Lower leg skin (tissue), 4 donors: Measurements from ENCODE around the gene UQCRQ. TPM values are rescaled to one million over a fixed set of nuclear protein-coding genes. Genes with fewer than 3 reads are reported as not detected.
A peak's percentile ranks its signal among the peaks of the same experiment; 100 is the strongest.

ENCODE experiments used
- DNase-seq, 2 donors: peaks; one replicate each; pipeline ENCODE4 v3.0.0-alpha.2; 2019; ENCODE audit warnings: low spot score in 2 of 2
- H3K4me3 ChIP-seq: fragments of 200-600 bp; sonication (generic); 2 replicates; pipeline ENCODE4 v1.5.1; 2017; ENCODE audit warnings: mild to moderate bottlenecking, low read depth; ENCODE audit not compliant: poor library complexity, severe bottlenecking
- POLR2A ChIP-seq, 2 donors: fragments of 450-650 bp; IDR thresholded peaks; one replicate each; pipeline ENCODE4 v1.6.1; 2016 to 2017; ENCODE audit warnings: antibody characterized with exemption in 2 of 2, mild to moderate bottlenecking in 1 of 2, moderate library complexity in 1 of 2
- WGBS, 2 donors: methylation state at CpG; one replicate each; pipeline ENCODE4 v1.1.5; 2018; 5-methylcytosine and 5-hydroxymethylcytosine counted together
- intact Hi-C: fragments of 100-400 bp; cut with DNase I; formaldehyde crosslinking; loops from one replicate; pipeline ENCODE4 v1.15.0; 2023; ENCODE audit warnings: low total_unique reads
- total RNA-seq, 4 donors: library from RNA; depleted of rRNA; stranded (reverse); fragments of >200 nt; gene quantifications; one replicate each; pipeline ENCODE4 v1.1.0, GENCODE V29; 2016
- TF ChIP-seq, protein P1 (sequence below), 3 donors: fragments of 450-650 bp; IDR thresholded peaks; one replicate each; pipeline ENCODE4 v1.5.1; 2016; ENCODE audit warnings: antibody characterized with exemption in 3 of 3, mild to moderate bottlenecking in 3 of 3, moderate library complexity in 2 of 3

The UQCRQ gene
- total RNA-seq, 4 donors from 2014 or later, result 56.0 to 122 (median 88.0) TPM

DNA sequence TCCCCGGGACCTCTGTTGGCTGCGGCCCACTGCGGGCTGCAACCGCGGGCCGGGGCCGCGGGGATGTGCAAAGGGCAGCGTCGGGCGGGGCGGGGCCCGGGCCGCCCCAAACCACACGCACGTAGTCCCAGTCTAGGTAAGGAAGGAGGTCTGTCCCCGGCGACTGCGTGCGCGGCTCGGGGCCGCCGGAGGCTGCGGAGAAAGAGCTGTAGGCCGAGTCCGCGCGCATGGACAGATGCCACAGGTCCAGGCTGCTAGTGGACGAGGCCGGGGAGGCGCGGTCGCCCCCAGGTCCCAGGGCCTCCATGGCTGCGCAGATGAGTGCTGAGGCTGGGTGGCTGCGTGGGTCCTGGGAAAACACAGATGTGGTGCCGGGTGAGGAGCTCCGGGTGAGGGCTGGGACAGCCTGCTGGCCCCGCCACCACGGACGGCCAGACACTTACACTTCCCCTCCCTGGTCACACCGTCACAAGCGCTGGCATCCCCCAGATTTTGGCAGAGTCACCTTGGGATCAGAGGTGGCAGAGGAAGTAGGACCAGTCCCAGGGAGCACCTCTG is 40.5 kb upstream of the UQCRQ start:
- H3K4me3 ChIP-seq, result no peak overlapping the region
- no peak for TF ChIP-seq POLR2A (IDR thresholded peaks at IDR 0.05)
- TF ChIP-seq, protein P1, sequence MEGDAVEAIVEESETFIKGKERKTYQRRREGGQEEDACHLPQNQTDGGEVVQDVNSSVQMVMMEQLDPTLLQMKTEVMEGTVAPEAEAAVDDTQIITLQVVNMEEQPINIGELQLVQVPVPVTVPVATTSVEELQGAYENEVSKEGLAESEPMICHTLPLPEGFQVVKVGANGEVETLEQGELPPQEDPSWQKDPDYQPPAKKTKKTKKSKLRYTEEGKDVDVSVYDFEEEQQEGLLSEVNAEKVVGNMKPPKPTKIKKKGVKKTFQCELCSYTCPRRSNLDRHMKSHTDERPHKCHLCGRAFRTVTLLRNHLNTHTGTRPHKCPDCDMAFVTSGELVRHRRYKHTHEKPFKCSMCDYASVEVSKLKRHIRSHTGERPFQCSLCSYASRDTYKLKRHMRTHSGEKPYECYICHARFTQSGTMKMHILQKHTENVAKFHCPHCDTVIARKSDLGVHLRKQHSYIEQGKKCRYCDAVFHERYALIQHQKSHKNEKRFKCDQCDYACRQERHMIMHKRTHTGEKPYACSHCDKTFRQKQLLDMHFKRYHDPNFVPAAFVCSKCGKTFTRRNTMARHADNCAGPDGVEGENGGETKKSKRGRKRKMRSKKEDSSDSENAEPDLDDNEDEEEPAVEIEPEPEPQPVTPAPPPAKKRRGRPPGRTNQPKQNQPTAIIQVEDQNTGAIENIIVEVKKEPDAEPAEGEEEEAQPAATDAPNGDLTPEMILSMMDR (IDR thresholded peaks at IDR 0.05), result no peak
- DNase-seq, result no peak
- intact Hi-C loops, result no loop called here
- WGBS, 2 donors, result 71 to 74% methylated on average over 24 to 32 of the region's 43 CpGs

DNA sequence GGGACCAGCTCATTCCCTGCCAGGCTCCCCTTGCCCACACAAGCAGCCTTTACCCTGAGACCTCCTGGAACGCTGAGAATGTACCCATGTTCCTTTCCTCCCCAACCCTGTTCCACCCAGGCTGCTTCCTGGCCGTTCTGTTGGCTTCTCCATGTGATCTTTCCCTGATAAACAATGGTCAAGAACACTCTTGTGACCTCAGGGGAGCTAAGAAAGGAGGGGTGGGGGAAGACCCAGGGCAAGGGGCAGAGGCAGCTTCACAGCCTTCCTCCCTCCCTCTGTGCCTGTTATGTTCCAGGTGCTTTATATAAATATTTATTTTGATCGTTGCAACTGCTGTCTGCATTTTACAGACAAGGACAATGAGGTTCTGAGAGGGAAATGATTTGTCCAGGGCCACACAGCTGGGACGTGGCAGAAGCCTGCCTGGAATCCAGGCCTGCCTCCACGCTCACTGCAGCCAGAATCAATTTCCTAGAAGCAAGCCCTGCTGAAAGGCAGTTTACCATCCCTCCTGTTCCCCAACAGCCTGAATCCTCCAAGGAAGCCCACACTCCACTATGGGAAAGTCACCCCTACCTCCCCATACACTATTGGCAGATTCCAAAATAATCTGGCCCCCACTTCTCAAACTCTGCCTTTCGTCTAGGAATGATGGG is 39.9 kb upstream of the UQCRQ start:
- H3K4me3 ChIP-seq, result no peak overlapping the region
- intact Hi-C loops, result no loop called here
- no peak for TF ChIP-seq POLR2A (IDR thresholded peaks at IDR 0.05)
- TF ChIP-seq, protein P1 (IDR thresholded peaks at IDR 0.05), result no peak
- 87 to 89% methylated on average over 6 of the region's 6 CpGs for WGBS, 2 donors
- no peak for DNase-seq

DNA sequence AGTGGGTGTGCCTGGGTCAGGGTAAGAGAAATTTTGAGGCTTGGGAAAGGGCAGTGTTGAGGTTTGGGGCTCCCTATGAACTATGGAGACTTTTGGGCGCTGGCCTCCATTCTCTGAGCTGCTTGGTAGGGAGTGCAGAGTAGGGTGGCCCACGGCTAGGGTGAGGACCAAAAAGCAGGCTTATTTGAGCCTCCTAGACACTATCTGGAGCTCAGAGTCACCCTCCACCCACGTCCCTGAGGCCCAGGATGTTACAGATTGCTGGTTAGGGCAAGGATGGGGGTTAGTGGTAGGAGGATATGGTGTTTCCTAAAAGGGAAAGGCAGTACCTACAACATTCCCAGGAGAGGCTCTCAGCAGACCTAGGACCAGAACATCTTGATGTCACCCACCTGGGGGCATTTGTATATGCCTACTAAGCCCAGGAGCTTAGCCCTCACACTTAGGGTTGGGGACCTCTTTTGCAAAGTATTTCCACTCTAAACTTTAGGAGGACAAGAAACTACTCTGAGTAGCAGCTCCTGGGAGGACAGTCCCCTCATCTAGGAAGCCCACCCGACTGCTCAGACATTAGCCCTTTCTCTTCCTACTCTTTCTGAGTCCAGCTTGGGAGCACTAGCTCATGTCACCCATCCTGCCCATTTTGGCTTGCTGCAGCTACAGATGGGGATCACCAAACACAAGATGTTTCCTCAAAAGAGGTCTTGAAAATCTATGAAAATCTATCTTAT is 38.3 kb upstream of the UQCRQ start:
- 92 to 94% methylated on average over 4 of the region's 4 CpGs for WGBS, 2 donors
- no peak for DNase-seq
- no peak overlapping the region for H3K4me3 ChIP-seq
- no peak for TF ChIP-seq POLR2A (IDR thresholded peaks at IDR 0.05)
- intact Hi-C loops, result no loop called here

DNA sequence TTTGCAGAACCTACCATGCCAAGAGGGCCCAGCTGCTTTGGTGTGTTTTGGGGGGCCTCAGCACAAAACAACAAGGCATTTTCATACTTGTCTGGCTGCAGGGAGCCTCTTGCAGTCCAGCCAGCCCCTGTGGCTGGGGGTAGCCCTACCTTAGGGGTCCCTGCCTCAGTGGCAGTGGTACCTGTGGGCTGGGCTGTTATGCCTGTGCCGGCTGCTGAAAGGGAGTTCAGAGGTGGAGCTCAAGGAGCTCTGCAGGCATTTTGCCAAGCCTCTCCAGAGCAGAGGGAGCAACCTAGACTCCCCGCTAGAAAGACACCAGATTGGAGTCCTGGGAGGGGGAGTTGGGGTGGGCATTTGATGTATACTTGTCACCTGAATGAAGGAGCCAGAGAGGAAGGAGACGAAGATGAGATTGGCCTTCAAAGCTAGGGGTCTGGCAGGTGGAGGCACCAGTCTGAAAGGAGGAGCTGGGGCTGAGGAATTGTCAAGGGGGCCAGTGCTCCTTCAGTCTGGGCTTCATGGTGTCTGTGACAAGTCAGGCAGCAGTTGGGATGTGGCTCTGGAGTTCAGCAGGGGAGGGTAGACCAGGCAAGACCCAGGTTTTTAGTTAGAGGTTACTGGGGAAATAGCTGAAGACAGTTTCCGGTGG is 37.5 kb upstream of the UQCRQ start:
- no peak for DNase-seq
- TF ChIP-seq, protein P1 (IDR thresholded peaks at IDR 0.05), result no peak
- TF ChIP-seq POLR2A (IDR thresholded peaks at IDR 0.05), result no peak
- intact Hi-C loops, result no loop called here
- WGBS, 2 donors, result 77 to 81% methylated on average over 4 of the region's 4 CpGs
- no peak overlapping the region for H3K4me3 ChIP-seq

DNA sequence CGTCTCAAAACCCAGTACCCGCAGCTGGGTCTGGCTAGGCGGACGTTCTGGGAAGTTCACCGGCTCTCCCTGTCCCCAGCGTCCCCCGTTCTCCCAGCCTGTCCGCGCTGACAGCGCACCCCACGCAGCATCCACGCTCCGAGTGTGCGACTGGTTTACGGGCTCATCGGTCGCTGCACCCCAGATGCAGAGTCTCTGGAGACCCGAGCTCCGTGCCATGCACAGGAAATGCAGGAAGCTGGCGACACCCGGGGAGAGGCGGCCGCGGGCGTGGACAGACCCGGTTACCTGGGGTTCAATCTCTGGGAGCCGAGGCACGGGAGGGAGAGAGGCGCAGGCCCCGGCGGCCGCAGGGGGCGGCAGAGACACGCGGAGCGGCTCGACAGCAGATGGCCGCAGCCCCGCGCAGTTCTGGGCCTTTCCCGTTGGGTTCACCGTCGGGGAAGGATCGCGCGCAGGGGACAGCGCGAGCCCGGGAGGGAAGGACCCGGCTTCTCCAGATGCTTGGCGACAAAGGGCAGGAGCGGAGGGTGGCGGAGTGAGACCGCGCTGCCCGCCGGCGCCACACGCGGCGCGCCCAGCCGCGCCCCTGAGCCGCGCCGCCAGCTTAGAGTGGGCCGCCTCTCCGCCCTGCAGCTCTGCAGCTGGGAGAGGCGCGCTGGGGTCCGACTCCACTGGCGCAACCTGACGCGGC is 36.6 kb upstream of the UQCRQ start:
- 2 to 4% methylated on average over 42 to 66 of the region's 75 CpGs for WGBS, 2 donors
- H3K4me3 ChIP-seq, result peak overlapping the region; percentile 54
- intact Hi-C loops, result no loop called here
- DNase-seq, result peak; percentile 58 to 96
- TF ChIP-seq, protein P1 (IDR thresholded peaks at IDR 0.05), result peak in 1 of 3 donors; percentile 72
- no peak for TF ChIP-seq POLR2A (IDR thresholded peaks at IDR 0.05)
